Peyer's patch (tissue), 4 donors: ENCODE data around the gene UBE2J2.

Source experiments
- CTCF ChIP-seq, 6 experiments: fragments of 450-650 bp in 4 of 6; fragments of 200-600 bp in 2 of 6; sonication (generic) in 1 of 6; IDR thresholded peaks; one replicate each; pipeline ENCODE4 v1.5.1; 2017 to 2019; ENCODE audit warnings: antibody characterized with exemption in 6 of 6, mild to moderate bottlenecking in 3 of 6, moderate library complexity in 1 of 6
- POLR2A ChIP-seq, 2 donors: fragments of 450-650 bp; IDR thresholded peaks; one replicate each; pipeline ENCODE4 v1.5.1; 2017; ENCODE audit warnings: antibody characterized with exemption in 2 of 2, mild to moderate bottlenecking in 2 of 2, moderate library complexity in 2 of 2

- TF ChIP-seq CTCF (IDR thresholded peaks at IDR 0.05) (no peak), POLR2A (IDR thresholded peaks at IDR 0.05) (no peak)
Measured at GRCh38 chr1:1298861-1299685, 25.4 kb upstream of the UBE2J2 start.
